Karpas-422 (cell line): ENCODE measurements around the gene OR10H2. TPM values are rescaled to one million over a fixed set of nuclear protein-coding genes. Genes with fewer than 3 reads are reported as not detected.
A peak's percentile ranks its signal among the peaks of the same experiment; 100 is the strongest.

Source experiments
- DNase-seq: peaks from one replicate; pipeline ENCODE4 v3.0.0-alpha.2; 2015
- H2AFZ ChIP-seq: fragments of 200-600 bp; sonication (generic); 2 replicates; pipeline ENCODE4 v1.6.1; 2014; ENCODE audit warnings: antibody characterized with exemption, low read length, mixed read lengths
- H3K27ac ChIP-seq: fragments of 200-600 bp; sonication (generic); 2 replicates; pipeline ENCODE4 v1.5.1; 2014; ENCODE audit warnings: mild to moderate bottlenecking, low read length, moderate library complexity
- H3K27me3 ChIP-seq: fragments of 200-600 bp; sonication (generic); 2 replicates; pipeline ENCODE4 v1.6.1; 2014; ENCODE audit warnings: low read length, mixed read lengths
- H3K36me3 ChIP-seq: fragments of 200-600 bp; sonication (generic); 2 replicates; pipeline ENCODE4 v1.6.1; 2014; ENCODE audit warnings: low read length, mixed read lengths; ENCODE audit not compliant: insufficient read depth
- H3K4me1 ChIP-seq: fragments of 200-600 bp; sonication (generic); 2 replicates; pipeline ENCODE4 v1.6.1; 2014; ENCODE audit warnings: mild to moderate bottlenecking, low read length, mixed read lengths
- H3K4me2 ChIP-seq: fragments of 200-600 bp; sonication (generic); 2 replicates; pipeline ENCODE4 v1.6.1; 2014; ENCODE audit warnings: low read length, low read depth, mild to moderate bottlenecking; ENCODE audit not compliant: poor library complexity, severe bottlenecking
- H3K4me3 ChIP-seq: fragments of 200-600 bp; sonication (generic); 2 replicates; pipeline ENCODE4 v1.5.1; 2014; ENCODE audit warnings: mild to moderate bottlenecking, antibody characterized with exemption, low read length, mixed read lengths
- H3K79me2 ChIP-seq: fragments of 200-600 bp; sonication (generic); 2 replicates; pipeline ENCODE4 v1.6.1; 2014; ENCODE audit warnings: mild to moderate bottlenecking, low read length, mixed read lengths
- H3K9ac ChIP-seq: fragments of 200-600 bp; sonication (generic); 2 replicates; pipeline ENCODE4 v1.6.0; 2014; ENCODE audit warnings: low read length
- H3K9me2 ChIP-seq: fragments of 200-600 bp; sonication (generic), shearing (Covaris generic); replicated peaks from 2 replicates; pipeline ENCODE4 v1.6.0; 2014; ENCODE audit warnings: mild to moderate bottlenecking, low read length, moderate library complexity; ENCODE audit not compliant: insufficient read depth
- H3K9me3 ChIP-seq: fragments of 300-700, 200-600 bp; sonication (generic); 2 replicates; pipeline ENCODE4 v1.6.1; 2014; ENCODE audit warnings: low read length, mixed read lengths
- H4K20me1 ChIP-seq: fragments of 200-600 bp; sonication (generic); 2 replicates; pipeline ENCODE4 v1.6.1; 2014; ENCODE audit warnings: mild to moderate bottlenecking, antibody characterized with exemption, low read length, low read depth; ENCODE audit not compliant: insufficient read depth
- total RNA-seq: library from RNA; depleted of rRNA; stranded (reverse); fragments of >200 nt; shearing (Covaris generic); gene quantifications from 2 replicates; pipeline ENCODE4 v1.2.3, GENCODE V29; 2014; ENCODE audit warnings: low replicate concordance

The OR10H2 gene
- total RNA-seq, 1 experiment from 2014 or later, result not detected

DNA sequence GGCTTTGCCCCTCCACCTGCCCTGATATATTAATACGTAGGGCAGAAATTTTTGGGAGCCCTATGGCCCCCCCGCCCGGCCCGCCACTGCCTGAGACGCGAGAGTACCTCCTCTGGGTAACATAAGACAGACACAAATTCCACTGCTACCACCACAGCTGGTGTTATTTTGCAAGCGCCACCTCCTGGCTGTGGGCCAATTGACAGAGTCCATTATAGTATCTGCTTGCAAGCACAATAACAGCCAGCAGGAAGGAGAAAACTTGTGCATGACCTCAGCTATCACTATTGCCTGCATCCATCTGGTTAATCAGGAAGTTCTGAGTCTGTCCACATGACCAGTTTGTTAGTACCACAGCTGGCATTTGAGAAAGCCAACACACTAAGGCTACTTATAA lies 25.3 kb upstream of the OR10H2 start:
- no peak overlapping the region for H3K4me2 ChIP-seq
- H3K9me3 ChIP-seq, result no peaks in the 10 kb centered on the region
- H3K27me3 ChIP-seq, result no peaks in the 10 kb centered on the region
- DNase-seq, result peak; percentile 86
- H3K36me3 ChIP-seq, result no peaks in the 10 kb centered on the region
- no peak overlapping the region for H2AFZ ChIP-seq
- no peak overlapping the region for H3K9ac ChIP-seq
- peaks cover 4% of the 10 kb centered on the region; the same call in 1 of the 2 replicates for H3K4me1 ChIP-seq
- no peak overlapping the region for H3K27ac ChIP-seq
- H4K20me1 ChIP-seq, result no peaks in the 10 kb centered on the region
- no peaks in the 10 kb centered on the region for H3K79me2 ChIP-seq
- H3K9me2 ChIP-seq, result no peaks in the 10 kb centered on the region
- H3K4me3 ChIP-seq, result no peak overlapping the region

GRCh38 chr19:15714638-15715037 lies 13.2 kb upstream of the OR10H2 start:
- H2AFZ ChIP-seq, result no peak overlapping the region
- DNase-seq, result no peak
- H3K9ac ChIP-seq, result no peak overlapping the region
- no peak overlapping the region for H3K4me2 ChIP-seq
- no peak overlapping the region for H3K27ac ChIP-seq
- no peaks in the 10 kb centered on the region for H4K20me1 ChIP-seq
- H3K27me3 ChIP-seq, result no peaks in the 10 kb centered on the region
- no peaks in the 10 kb centered on the region for H3K9me2 ChIP-seq
- H3K79me2 ChIP-seq, result no peaks in the 10 kb centered on the region
- H3K4me3 ChIP-seq, result no peak overlapping the region
- no peaks in the 10 kb centered on the region for H3K9me3 ChIP-seq
- no peaks in the 10 kb centered on the region for H3K36me3 ChIP-seq
- H3K4me1 ChIP-seq, result no peaks in the 10 kb centered on the region

GRCh38 chr19:15715642-15716041 lies 12.2 kb upstream of the OR10H2 start:
- H3K4me3 ChIP-seq, result no peak overlapping the region
- H3K79me2 ChIP-seq, result no peaks in the 10 kb centered on the region
- H3K9ac ChIP-seq, result no peak overlapping the region
- no peaks in the 10 kb centered on the region for H4K20me1 ChIP-seq
- no peaks in the 10 kb centered on the region for H3K27me3 ChIP-seq
- no peaks in the 10 kb centered on the region for H3K9me3 ChIP-seq
- no peak overlapping the region for H3K27ac ChIP-seq
- no peak for DNase-seq
- no peak overlapping the region for H3K4me2 ChIP-seq
- no peak overlapping the region for H2AFZ ChIP-seq
- no peaks in the 10 kb centered on the region for H3K36me3 ChIP-seq
- no peaks in the 10 kb centered on the region for H3K9me2 ChIP-seq
- H3K4me1 ChIP-seq, result no peaks in the 10 kb centered on the region

- H3K36me3 ChIP-seq, result no peaks in the 10 kb centered on the region
- H3K27ac ChIP-seq, result no peak overlapping the region
- no peaks in the 10 kb centered on the region for H3K27me3 ChIP-seq
- no peak overlapping the region for H3K4me2 ChIP-seq
- no peak overlapping the region for H3K4me3 ChIP-seq
- H3K9me2 ChIP-seq, result no peaks in the 10 kb centered on the region
- H2AFZ ChIP-seq, result no peak overlapping the region
- no peaks in the 10 kb centered on the region for H4K20me1 ChIP-seq
- H3K79me2 ChIP-seq, result no peaks in the 10 kb centered on the region
- H3K9ac ChIP-seq, result no peak overlapping the region
- DNase-seq, result no peak
- no peaks in the 10 kb centered on the region for H3K4me1 ChIP-seq
- H3K9me3 ChIP-seq, result no peaks in the 10 kb centered on the region
Measured at GRCh38 chr19:15717809-15718208, 10.0 kb upstream of the OR10H2 start.

- Histone ChIP-seq H3K9me3 (no peaks in the 10 kb centered on the region), H3K9ac (no peak overlapping the region), H3K79me2 (no peaks in the 10 kb centered on the region), H3K4me2 (no peak overlapping the region), H2AFZ (no peak overlapping the region), H3K9me2 (no peaks in the 10 kb centered on the region), H4K20me1 (no peaks in the 10 kb centered on the region), H3K27me3 (no peaks in the 10 kb centered on the region), H3K27ac (no peak overlapping the region), H3K36me3 (no peaks in the 10 kb centered on the region), H3K4me1 (no peaks in the 10 kb centered on the region), H3K4me3 (no peak overlapping the region)
- no peak for DNase-seq
Measured at GRCh38 chr19:15721268-15721667, 6.6 kb upstream of the OR10H2 start.

DNA sequence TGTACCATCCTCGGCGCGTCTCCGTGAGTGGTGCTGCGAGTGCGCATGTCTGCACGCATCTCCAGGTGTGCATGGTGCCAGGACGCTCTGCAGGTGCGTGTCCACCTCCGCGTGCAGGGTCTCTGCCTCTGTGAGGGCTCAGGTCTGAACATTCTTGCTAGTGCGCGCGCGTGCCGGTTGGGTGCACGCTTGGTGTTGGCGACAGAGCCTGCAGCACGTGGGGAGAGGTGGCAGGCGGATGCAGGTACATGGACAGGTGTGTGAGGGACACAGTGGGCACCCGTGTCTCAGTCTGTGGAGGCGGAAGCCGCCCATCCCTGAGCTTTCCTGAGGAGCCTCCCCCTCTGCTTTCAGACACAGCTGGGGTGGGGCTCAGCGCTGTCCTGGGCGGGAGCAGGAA lies 4.9 kb upstream of the OR10H2 start:
- Histone ChIP-seq H3K4me2 (no peak overlapping the region), H3K27ac (no peak overlapping the region), H3K9me2 (no peaks in the 10 kb centered on the region), H3K9me3 (no peaks in the 10 kb centered on the region), H3K79me2 (no peaks in the 10 kb centered on the region), H3K4me1 (no peaks in the 10 kb centered on the region), H4K20me1 (no peaks in the 10 kb centered on the region), H3K4me3 (no peak overlapping the region), H3K27me3 (no peaks in the 10 kb centered on the region), H2AFZ (no peak overlapping the region), H3K36me3 (no peaks in the 10 kb centered on the region), H3K9ac (no peak overlapping the region)
- DNase-seq, result no peak

GRCh38 chr19:15730538-15730937 lies 2.7 kb downstream of the OR10H2 start:
- no peaks in the 10 kb centered on the region for H3K9me3 ChIP-seq
- no peaks in the 10 kb centered on the region for H3K9me2 ChIP-seq
- H3K4me1 ChIP-seq, result no peaks in the 10 kb centered on the region
- H3K36me3 ChIP-seq, result no peaks in the 10 kb centered on the region
- no peak overlapping the region for H2AFZ ChIP-seq
- H3K4me2 ChIP-seq, result no peak overlapping the region
- no peaks in the 10 kb centered on the region for H3K79me2 ChIP-seq
- H3K27ac ChIP-seq, result no peak overlapping the region
- H3K4me3 ChIP-seq, result no peak overlapping the region
- no peak overlapping the region for H3K9ac ChIP-seq
- H4K20me1 ChIP-seq, result no peaks in the 10 kb centered on the region
- no peak for DNase-seq
- H3K27me3 ChIP-seq, result no peaks in the 10 kb centered on the region

- H3K9ac ChIP-seq, result no peak overlapping the region
- H3K4me1 ChIP-seq, result no peaks in the 10 kb centered on the region
- H3K27me3 ChIP-seq, result no peaks in the 10 kb centered on the region
- no peak overlapping the region for H3K27ac ChIP-seq
- H3K4me3 ChIP-seq, result no peak overlapping the region
- H2AFZ ChIP-seq, result no peak overlapping the region
- no peak for DNase-seq
- no peaks in the 10 kb centered on the region for H3K79me2 ChIP-seq
- no peaks in the 10 kb centered on the region for H4K20me1 ChIP-seq
- H3K4me2 ChIP-seq, result no peak overlapping the region
- H3K9me3 ChIP-seq, result no peaks in the 10 kb centered on the region
- H3K9me2 ChIP-seq, result no peaks in the 10 kb centered on the region
- H3K36me3 ChIP-seq, result no peaks in the 10 kb centered on the region
Measured at GRCh38 chr19:15732388-15732787, 4.6 kb downstream of the OR10H2 start.

- DNase-seq, result no peak
- Histone ChIP-seq H3K27ac (no peak overlapping the region), H3K9ac (no peak overlapping the region), H2AFZ (no peak overlapping the region), H3K9me2 (no peaks in the 10 kb centered on the region), H3K4me3 (no peak overlapping the region), H3K4me2 (no peak overlapping the region), H3K36me3 (no peaks in the 10 kb centered on the region), H3K79me2 (no peaks in the 10 kb centered on the region), H3K9me3 (no peaks in the 10 kb centered on the region), H3K4me1 (no peaks in the 10 kb centered on the region), H4K20me1 (no peaks in the 10 kb centered on the region), H3K27me3 (no peaks in the 10 kb centered on the region)
Measured at GRCh38 chr19:15733895-15734294, 6.1 kb downstream of the OR10H2 start.
